Hindlimb muscle (tissue), 1 donor: Measurements from ENCODE around the gene SMOC1. TPM values are rescaled to one million over a fixed set of nuclear protein-coding genes. Genes with fewer than 3 reads are reported as not detected.
"Not testable (repeated sequence)": the region's sequence is repeated elsewhere in the genome, so short reads cannot be mapped to it uniquely, and the experiment has no call there.

ENCODE experiments used
- DNase-seq: peaks from one replicate; pipeline ENCODE4 v3.0.0-alpha.2; 2013
- polyA plus RNA-seq: library from polyadenylated mRNA; unstranded; fragments of 120-200 nt; gene quantifications from one replicate; pipeline ENCODE4 v1.2.1, GENCODE V29; 2013; ENCODE audit not compliant: insufficient read length

The SMOC1 gene
- polyA plus RNA-seq, 1 donor, result 4.2 TPM

GRCh38 chr14:69901113-69901951 is 22.1 kb downstream of the SMOC1 start:
- DNase-seq, result no peak

GRCh38 chr14:69903046-69903445 is 23.8 kb downstream of the SMOC1 start:
- DNase-seq, result not testable (repeated sequence)

DNA sequence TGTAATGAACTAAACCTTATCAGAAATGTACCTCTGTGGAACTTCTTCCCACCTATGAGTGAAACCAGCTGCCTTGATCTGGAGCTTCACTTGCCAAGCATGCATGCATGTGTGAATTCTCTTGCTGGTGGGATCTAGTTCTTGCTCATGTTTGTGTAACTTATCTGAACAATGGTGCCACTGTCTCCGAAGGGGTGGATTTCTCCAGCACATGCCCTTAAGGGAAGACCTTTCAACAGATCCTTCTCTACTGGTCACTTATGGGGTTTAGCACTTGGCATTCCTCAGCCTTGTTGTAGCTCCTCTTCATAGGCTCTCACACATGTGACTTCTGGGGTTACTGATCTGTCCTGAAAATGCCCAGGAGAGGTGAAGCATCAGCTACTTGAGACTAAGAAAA is 25.0 kb downstream of the SMOC1 start:
- no peak for DNase-seq

GRCh38 chr14:69906201-69906600 is 27.0 kb downstream of the SMOC1 start:
- DNase-seq, result no peak

- DNase-seq, result no peak
Measured at GRCh38 chr14:69909826-69910550, 30.8 kb downstream of the SMOC1 start.

DNA sequence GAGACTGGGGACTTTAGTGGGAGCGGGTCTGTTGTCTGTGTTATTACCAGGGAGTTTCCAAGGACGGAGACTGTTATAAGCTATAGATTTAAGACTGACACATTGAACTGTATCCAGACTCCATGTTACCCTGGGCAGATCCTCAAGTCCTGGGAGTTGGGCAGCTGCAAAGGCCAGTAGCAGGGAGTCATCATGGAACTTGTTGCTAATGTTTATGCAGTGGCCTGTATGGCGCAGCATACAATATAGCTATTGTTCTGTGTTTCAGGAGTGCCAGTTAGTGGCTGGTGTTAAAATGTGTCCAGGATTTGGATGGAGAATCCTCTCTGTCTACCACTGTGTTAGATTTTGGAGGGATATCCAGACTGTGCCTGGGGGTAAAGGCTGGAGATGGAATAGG is 31.7 kb downstream of the SMOC1 start:
- DNase-seq, result no peak

DNA sequence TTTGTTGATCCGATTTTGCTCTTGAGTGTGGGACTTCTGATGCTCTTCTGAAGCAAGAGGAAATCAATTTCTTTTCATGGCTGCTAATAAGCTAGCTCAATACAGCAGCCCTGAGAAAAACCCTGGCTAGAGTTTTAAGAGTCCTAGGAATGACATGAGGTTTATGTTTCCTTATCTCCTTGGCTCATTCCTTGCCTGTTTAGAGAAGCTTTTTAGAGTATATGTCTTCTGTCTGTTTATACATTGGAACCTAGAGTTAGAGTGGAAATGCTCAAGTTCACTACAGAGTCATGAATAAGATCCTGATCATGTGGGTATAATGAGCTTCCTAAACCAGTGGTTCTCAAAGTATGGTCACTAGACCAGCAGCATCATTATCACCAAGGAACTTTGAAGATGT is 34.5 kb downstream of the SMOC1 start:
- no peak for DNase-seq

GRCh38 chr14:69916396-69916795 is 37.2 kb downstream of the SMOC1 start:
- no peak for DNase-seq

DNA sequence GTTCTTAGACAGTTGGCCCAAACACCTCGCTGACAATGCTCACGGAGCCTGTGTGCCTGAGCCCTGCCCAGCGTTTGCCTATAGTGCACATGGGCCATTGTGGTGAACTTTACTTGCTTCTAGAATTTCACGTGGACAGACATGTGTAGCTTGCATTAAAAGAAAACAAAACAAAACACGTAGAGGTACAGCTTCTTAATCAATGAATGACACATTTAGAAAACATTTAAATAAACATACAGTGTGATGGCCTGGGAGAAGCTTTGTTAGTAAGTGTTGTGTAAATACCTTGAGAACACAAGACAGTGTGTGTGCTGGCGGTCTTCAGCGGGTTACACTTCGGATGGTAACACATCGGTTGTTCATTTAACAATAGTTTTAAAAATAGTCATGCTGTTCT is 38.1 kb downstream of the SMOC1 start:
- DNase-seq, result no peak

DNA sequence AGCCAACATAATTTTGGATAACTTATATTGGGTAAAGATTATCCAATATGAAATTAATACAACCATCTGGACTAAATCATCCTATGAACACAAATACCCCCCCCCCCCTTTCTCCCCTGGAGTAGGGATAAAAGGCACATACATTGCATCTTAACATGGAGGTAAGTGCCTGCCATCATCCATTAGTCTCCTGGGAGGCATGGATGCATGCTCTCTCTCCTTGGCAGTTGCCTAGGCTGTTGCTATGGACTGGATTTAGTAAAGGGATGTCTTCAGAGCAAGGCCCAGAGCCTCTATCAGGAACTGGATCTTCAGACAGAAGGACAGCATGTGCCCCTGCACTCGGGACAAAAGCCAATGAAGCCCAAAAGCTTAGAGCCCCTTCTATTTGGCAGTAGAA is 40.6 kb downstream of the SMOC1 start:
- DNase-seq, result no peak

- no peak for DNase-seq
Measured at GRCh38 chr14:69921052-69921451, 41.8 kb downstream of the SMOC1 start.

DNA sequence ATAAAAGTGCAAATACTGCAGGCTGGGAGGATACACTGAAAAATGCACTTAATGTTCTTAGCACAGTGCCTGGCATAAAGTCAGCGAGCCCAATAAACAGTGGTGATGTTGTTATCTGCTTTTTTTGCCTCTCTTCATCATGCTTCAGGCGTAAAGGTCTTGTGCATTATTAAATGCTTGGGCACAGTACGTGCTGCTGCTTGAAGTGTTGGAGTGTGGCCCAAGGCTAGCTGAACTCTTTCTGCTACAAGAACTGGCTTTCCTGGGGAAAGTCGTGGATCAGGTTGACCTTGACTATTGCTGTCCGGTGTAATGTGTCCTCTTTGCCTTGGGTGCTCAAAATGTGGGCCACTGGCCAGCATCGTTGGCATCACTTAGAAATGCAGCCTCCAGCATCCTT is 43.0 kb downstream of the SMOC1 start:
- DNase-seq, result no peak

- DNase-seq, result no peak
Measured at GRCh38 chr14:69924201-69924600, 45.0 kb downstream of the SMOC1 start.

- no peak for DNase-seq
Measured at GRCh38 chr14:69928111-69928523, 48.9 kb downstream of the SMOC1 start.

DNA sequence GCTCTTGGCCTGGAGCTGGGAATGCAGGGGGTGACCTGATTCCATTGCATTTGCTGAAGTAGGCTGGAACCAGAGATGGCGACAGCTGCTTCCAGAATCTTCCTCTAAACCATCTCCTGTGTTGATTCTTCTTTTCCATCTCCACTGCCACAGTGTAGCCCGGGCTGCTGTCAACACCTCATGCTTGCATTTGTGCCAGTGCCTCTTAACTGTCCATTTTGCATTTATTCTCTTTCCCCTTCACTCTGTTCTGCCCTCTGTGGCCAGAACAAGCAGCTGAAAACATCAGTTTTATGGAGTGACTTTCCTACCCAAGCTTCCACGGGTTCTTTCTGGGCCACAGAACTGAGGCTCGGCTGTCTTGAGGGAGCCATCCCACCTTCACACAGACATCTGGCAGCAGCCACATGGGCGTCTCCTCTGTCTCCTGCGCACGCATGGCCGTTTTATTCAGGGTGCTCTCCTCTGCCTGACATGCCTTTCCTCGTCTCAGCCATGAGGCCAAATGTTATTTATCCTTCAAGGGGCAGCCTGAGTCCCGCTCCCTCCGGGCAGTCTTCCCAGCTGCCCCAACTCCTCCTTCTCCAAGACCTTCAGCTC is 51.7 kb downstream of the SMOC1 start:
- no peak for DNase-seq

GRCh38 chr14:69931960-69932359 is 52.7 kb downstream of the SMOC1 start:
- DNase-seq, result no peak

DNA sequence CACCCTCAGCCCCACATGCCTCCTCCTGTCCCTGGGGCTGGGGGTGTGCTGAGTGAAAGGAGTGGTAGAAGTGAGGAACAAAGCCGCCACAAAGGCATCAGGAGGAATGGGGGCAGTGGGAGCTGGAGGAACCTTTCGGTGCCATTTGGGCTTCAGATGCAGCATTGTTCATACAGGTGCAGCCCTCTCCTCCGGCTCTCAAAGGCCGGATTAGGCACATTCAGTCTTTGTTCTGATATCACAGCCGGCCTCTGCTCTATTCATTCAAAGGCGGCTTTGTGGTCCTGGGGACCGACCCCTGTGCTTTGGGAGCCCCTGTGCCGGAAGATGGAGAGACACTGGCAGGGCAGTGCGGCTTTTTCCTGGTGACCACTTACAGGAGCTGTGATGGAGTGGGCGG is 53.2 kb downstream of the SMOC1 start:
- no peak for DNase-seq

DNA sequence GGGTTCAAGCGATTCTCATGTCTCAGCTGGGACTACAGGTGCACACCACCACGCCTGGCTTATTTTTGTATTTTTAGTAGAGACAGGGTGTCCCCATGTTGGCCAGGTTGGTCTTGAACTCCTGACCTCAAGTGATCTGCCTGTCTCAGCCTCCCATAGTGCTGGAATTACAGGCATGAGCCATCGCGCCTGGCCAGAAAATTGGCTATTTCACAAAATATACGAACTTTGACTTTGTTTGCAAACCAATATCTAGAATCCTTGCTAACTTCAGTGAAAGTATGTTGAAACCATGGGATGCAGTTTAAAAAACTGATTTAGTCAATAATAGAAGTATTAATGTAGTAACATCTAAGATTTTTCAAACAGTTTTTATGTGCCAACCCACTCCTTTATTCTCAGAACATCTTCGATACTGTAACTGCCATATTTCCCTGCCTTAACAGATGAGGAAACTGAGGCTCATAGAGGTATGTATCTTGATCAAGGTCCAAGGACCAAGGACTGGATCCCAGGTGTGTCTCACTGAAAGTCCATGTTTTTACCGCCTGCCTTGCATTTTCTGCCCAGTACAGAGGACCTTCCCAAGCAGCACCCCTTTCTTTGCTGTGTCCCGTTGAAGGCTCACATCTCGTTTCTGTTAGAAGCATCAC is 54.5 kb downstream of the SMOC1 start:
- no peak for DNase-seq

GRCh38 chr14:69937367-69938081 is 58.3 kb downstream of the SMOC1 start:
- DNase-seq, result no peak

DNA sequence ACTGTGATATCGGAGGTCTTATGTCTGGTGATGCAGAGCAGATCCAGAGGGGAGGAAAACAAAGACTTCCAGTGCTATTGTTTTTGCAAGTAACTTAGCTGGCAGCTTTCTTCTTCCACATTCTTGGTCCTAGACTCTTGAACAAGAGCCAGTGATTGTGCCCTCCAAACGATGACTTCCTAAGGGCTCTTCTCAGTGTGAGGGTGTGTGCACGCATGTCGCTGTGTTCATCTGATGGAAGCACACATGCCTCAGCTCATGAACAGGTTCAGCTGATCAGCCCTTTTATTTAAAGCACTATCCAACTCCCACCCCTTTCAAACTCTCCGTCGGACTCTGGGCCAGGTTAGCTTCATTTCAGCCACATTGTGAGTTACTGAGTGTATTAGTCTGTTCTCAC is 59.5 kb downstream of the SMOC1 start:
- DNase-seq, result no peak

GRCh38 chr14:69941768-69942742 is 62.8 kb downstream of the SMOC1 start:
- no peak for DNase-seq
